AG09319 (cell line): ENCODE measurements around the gene COL4A2.

Source experiments
- DNase-seq: peaks from one replicate; pipeline ENCODE4 v3.0.0-alpha.2; 2010; ENCODE audit warnings: low read depth; ENCODE audit errors: extremely low read depth
- CTCF ChIP-seq: IDR thresholded peaks from 2 replicates; pipeline ENCODE4 v1.5.1; 2011; ENCODE audit warnings: low read depth, mild to moderate bottlenecking, inconsistent platforms, low read length, moderate library complexity

COL4A2 gene

GRCh38 chr13:110399801-110400200, 92.7 kb downstream of the COL4A2 start:
- DNase-seq, result no peak
- TF ChIP-seq CTCF, result no peak

- no peak for TF ChIP-seq CTCF
- DNase-seq, result peak; percentile 86
These were observed 93.9 kb downstream of the COL4A2 start for GRCh38 chr13:110400786-110401533.

- no peak for DNase-seq
- TF ChIP-seq CTCF, result no peak
These were observed 95.4 kb downstream of the COL4A2 start for GRCh38 chr13:110402299-110403069.

GRCh38 chr13:110403315-110403714, 96.2 kb downstream of the COL4A2 start:
- TF ChIP-seq CTCF, result no peak
- DNase-seq, result no peak

GRCh38 chr13:110403721-110404120, 96.6 kb downstream of the COL4A2 start:
- no peak for TF ChIP-seq CTCF
- DNase-seq, result no peak

- no peak for TF ChIP-seq CTCF
- DNase-seq, result no peak
These were observed 97.2 kb downstream of the COL4A2 start for GRCh38 chr13:110404321-110404720.
